GM23338 (cell line): ENCODE measurements around the gene METAP1D.

Source experiments
- CREB1 ChIP-seq: fragments of 250-450 bp; sonication (Bioruptor Pico); IDR thresholded peaks from 2 replicates; pipeline ENCODE4 v1.5.0; 2020; ENCODE audit warnings: low read depth, mild to moderate bottlenecking, moderate library complexity
- EZH2 ChIP-seq: fragments of 200-600 bp; sonication (generic); IDR thresholded peaks from one replicate; pipeline ENCODE4 v1.8.0; 2017; ENCODE audit warnings: antibody characterized with exemption, mild to moderate bottlenecking, low read depth; ENCODE audit not compliant: unreplicated experiment
- EZH2phosphoT487 ChIP-seq: fragments of 200-600 bp; sonication (generic); IDR thresholded peaks from one replicate; pipeline ENCODE4 v1.8.1; 2018; ENCODE audit warnings: antibody characterized with exemption; ENCODE audit not compliant: unreplicated experiment
- JUNB ChIP-seq: IDR thresholded peaks from one replicate; pipeline ENCODE4 v1.6.1; 2016; ENCODE audit warnings: antibody characterized with exemption; ENCODE audit not compliant: unreplicated experiment
- NANOG ChIP-seq: IDR thresholded peaks from 2 replicates; pipeline ENCODE4 v1.6.1; 2016; ENCODE audit warnings: antibody characterized with exemption, borderline replicate concordance
- POLR2AphosphoS5 ChIP-seq: IDR thresholded peaks from 2 replicates; pipeline ENCODE4 v1.6.1; 2016; ENCODE audit warnings: antibody characterized with exemption, low read depth
- REST ChIP-seq: IDR thresholded peaks from one replicate; pipeline ENCODE4 v1.6.1; 2018; ENCODE audit warnings: antibody characterized with exemption; ENCODE audit not compliant: unreplicated experiment
- STAT1 ChIP-seq: IDR thresholded peaks from one replicate; pipeline ENCODE4 v1.6.1; 2016; ENCODE audit warnings: antibody characterized with exemption; ENCODE audit not compliant: unreplicated experiment
- ZNF114 ChIP-seq: fragments of 250-450 bp; sonication (Bioruptor Pico); IDR thresholded peaks from 2 replicates; pipeline ENCODE4 v1.5.0; 2020; ENCODE audit warnings: mild to moderate bottlenecking, moderate library complexity
- ZNF331 ChIP-seq: fragments of 250-450 bp; sonication (Bioruptor Pico); IDR thresholded peaks from 2 replicates; pipeline ENCODE4 v1.5.0; 2020; ENCODE audit warnings: low read depth, mild to moderate bottlenecking, moderate library complexity
- ZNF462 ChIP-seq: fragments of 250-450 bp; sonication (Bioruptor Pico); IDR thresholded peaks from 2 replicates; pipeline ENCODE4 v1.5.0; 2020; ENCODE audit warnings: mild to moderate bottlenecking, moderate library complexity
- TF ChIP-seq, protein P1 (sequence below), 2 experiments: fragments of 200-600 bp in 1 of 2; sonication (generic) in 1 of 2; conservative IDR thresholded peaks; 2 replicates each; pipeline versions ENCODE4 v1.5.1 to v1.6.1; 2016 to 2017; ENCODE audit warnings: antibody characterized with exemption in 2 of 2, low read depth in 2 of 2, mild to moderate bottlenecking in 2 of 2, moderate library complexity in 1 of 2
- TF ChIP-seq, protein P2 (sequence below): IDR thresholded peaks from 2 replicates; pipeline ENCODE4 v1.6.1; 2016; ENCODE audit warnings: antibody characterized with exemption

DNA sequence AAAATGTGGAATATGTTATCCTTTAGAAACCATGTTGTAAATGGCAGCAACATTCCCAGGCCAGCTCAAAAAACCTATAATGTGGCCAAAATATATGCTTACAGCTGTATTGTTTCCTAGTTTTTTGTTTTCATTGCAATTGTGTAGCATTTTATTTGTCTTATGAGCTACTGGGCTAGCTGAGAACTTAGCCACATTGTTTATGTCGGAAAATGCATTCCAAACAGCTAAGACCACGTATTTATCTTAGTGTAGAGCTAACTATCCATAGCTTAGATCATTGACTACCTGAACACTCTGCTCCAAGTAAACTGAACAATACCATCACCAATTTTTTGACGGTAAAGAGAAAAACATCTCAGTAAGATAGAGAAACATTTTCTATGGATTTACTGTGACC is 38.4 kb downstream of the METAP1D start:
- TF ChIP-seq, protein P1, sequence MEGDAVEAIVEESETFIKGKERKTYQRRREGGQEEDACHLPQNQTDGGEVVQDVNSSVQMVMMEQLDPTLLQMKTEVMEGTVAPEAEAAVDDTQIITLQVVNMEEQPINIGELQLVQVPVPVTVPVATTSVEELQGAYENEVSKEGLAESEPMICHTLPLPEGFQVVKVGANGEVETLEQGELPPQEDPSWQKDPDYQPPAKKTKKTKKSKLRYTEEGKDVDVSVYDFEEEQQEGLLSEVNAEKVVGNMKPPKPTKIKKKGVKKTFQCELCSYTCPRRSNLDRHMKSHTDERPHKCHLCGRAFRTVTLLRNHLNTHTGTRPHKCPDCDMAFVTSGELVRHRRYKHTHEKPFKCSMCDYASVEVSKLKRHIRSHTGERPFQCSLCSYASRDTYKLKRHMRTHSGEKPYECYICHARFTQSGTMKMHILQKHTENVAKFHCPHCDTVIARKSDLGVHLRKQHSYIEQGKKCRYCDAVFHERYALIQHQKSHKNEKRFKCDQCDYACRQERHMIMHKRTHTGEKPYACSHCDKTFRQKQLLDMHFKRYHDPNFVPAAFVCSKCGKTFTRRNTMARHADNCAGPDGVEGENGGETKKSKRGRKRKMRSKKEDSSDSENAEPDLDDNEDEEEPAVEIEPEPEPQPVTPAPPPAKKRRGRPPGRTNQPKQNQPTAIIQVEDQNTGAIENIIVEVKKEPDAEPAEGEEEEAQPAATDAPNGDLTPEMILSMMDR (conservative IDR thresholded peaks at IDR 0.05; ENCODE audit: low read depth in 2 of 2), result no peak
- no peak for TF ChIP-seq EZH2
- TF ChIP-seq POLR2AphosphoS5, result no peak
- no peak for TF ChIP-seq EZH2phosphoT487
- TF ChIP-seq REST, result no peak
- TF ChIP-seq JUNB, result no peak
- TF ChIP-seq CREB1 (CRISPR knock-in tag), result no peak
- no peak for TF ChIP-seq NANOG
- no peak for TF ChIP-seq ZNF114
- TF ChIP-seq ZNF462, result no peak
- no peak for TF ChIP-seq STAT1
- TF ChIP-seq ZNF331 (CRISPR knock-in tag), result no peak
- TF ChIP-seq, protein P2, sequence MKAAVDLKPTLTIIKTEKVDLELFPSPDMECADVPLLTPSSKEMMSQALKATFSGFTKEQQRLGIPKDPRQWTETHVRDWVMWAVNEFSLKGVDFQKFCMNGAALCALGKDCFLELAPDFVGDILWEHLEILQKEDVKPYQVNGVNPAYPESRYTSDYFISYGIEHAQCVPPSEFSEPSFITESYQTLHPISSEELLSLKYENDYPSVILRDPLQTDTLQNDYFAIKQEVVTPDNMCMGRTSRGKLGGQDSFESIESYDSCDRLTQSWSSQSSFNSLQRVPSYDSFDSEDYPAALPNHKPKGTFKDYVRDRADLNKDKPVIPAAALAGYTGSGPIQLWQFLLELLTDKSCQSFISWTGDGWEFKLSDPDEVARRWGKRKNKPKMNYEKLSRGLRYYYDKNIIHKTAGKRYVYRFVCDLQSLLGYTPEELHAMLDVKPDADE, result no peak
